Measurements from ENCODE around the gene TAOK1. TPM values are rescaled to one million over a fixed set of nuclear protein-coding genes. Genes with fewer than 3 reads are reported as not detected.

Gene TAOK1
- total RNA-seq, 2 donors from 2014 or later, result 47.2 to 59.1 TPM

DNA sequence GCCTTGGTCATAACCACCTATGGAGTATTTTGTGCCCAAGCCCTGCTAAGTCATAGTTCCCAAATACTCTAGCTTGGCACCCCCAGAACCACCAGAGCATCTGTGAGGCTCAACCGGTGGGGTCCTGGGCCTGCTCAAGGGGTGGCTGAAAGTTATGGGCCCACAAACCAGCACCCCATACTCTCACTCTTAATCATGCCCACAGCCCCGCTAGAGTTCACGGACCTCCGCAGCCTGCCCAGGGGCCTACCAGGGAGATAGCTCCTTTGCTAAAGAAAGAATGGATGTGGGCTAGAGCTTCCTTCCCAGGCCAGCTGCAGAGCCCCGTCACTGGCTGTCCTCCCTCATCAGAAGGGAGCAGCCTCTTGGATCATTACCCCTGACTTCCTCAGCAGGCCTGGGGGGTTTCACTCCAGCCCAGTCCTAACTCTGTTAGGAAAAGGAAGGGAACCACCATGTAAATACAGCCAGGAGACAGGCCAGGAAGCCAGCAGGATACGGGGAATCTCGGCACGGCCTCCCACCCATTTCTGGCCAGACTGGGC, 197.9 kb downstream of the TAOK1 start:
- DNase-seq, result no peak
- intact Hi-C loops (cut with DNase I), result no loop called here
- ATAC-seq, result no peak

DNA sequence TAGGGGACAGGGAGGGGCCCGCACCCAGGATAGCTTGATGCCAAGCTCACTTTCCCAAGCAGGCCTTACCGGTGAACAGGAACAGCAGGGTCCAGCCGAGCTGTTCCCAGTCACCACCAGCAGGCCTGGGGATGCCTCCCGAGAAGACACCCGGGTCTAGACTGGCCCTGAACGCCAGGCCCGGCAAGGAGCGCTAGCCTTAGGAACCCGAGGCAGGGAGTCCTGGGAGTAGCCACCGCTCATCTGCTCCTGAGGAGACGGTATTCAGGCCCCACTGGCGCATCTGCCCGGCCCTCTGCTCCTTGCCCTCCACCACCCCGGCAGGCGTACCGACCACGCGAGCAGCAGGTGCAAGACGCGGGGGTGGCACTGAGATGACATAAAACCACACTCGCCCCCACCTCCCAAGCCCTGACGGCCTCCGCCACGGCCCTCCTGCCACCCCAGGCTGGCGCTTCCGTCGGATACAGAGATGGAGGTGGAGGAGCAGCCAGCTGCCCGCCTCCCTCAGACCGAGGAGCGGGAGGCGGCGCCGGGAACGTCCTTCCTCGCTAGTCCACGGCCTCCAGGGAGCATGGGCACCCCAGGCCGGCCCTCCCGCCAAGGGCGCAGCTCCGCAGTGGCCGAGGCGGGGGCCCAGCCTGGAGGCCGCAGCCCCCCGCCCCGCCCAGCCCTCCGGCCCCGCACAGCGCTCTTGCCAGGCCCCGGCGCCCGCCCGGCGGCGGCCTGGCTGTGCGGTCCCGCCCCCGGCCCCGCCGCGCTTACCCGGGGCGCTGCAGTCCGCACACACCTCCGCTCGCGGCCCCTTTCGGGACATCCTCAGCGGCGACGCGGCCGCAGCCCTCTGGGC, 198.6 kb downstream of the TAOK1 start:
- DNase-seq (no peak), ATAC-seq (peak in 1 of 2 donors; percentile 6)
- intact Hi-C loops (cut with DNase I), result no loop called here

DNA sequence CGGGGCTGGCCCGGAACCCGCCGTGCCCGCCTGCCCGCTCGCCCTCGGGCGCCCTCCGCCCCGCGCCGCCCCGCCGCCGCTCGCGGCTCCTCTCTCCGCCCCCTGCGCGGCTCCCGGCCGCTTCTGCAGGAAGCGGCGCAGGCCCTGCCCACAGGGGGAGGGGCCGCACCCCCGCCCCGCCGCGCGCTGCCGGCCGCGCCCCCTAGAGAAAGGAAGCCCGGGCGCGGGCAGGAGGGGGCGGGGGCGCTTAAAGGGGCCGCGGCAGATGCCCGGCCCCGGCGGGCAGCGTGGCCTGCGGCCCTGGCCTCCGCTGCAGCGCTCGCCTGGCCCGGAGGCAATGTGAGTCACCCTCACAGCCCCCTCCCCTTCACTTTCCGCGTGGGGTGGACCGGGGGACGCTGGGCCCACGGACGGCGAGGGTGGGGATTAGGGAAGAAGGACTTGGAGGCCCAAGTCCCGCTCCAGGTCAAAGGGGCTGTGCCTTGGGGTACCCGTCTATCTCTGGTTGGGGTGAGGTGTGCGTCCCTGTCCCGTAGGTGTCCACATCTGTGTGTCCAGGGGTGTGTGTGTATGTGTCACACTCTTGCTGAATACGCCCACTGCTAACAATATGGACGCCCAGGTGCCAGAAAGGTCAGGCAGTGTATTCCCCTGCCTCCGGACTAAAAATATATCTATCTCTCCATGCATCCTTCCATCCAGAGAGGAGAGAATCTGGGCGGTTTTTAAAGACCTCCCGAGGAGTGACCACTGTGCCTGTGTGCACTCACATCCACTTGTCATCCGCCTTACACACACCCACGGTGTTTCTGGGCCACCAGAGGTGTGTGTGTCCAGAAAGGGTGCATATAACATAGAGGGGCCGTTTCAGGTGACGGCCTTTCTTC, 199.6 kb downstream of the TAOK1 start, which contains the start of gene GIT1:
TSS of gene GIT1 (minus strand) at position 125 of the 887 bp plus-strand sequence. CDS start 270 bp downstream, outside the sequence.
- ATAC-seq (peak; percentile 69 to 79), DNase-seq (peak; percentile 89)
- intact Hi-C loops (cut with DNase I), result no loop called here

DNA sequence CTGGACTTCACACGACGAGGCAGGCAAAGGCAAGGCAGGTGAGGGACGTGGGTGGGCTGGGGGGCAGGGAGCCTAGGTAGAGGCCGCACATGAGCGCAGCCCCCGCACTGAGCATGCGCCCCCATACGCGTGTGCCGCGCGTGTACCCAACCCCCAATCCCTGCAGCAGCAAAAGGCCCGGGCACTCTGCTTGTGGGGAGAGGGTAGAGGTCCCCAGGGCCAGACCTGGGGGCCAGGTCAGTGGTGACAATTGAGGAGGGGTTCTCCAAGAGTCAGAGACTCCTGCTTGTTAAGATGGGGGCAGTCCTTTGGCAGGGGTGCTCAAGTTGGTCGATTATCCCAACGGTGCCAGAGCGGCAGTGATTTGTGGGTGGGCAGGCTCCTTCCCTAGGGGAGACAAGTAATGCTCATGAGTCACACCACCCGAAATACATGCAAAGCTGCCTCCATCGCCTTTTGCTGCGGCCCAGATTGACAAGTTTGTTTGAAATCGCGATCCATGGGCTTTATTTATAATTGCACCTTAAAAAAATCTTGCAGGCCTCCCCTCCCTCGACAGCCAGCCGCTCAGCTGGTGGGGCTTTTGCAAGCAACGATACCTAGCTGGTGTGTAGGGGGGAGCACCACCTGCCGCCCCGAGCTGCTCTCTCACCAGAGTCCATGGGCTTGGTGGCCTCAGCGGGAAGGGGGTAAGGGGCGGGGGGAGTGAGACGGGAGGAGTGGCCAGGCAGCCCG, 200.4 kb downstream of the TAOK1 start:
- ATAC-seq (peak in 1 of 2 donors; percentile 5), DNase-seq (peak; percentile 46)
- intact Hi-C loops (cut with DNase I), result no loop called here

DNA sequence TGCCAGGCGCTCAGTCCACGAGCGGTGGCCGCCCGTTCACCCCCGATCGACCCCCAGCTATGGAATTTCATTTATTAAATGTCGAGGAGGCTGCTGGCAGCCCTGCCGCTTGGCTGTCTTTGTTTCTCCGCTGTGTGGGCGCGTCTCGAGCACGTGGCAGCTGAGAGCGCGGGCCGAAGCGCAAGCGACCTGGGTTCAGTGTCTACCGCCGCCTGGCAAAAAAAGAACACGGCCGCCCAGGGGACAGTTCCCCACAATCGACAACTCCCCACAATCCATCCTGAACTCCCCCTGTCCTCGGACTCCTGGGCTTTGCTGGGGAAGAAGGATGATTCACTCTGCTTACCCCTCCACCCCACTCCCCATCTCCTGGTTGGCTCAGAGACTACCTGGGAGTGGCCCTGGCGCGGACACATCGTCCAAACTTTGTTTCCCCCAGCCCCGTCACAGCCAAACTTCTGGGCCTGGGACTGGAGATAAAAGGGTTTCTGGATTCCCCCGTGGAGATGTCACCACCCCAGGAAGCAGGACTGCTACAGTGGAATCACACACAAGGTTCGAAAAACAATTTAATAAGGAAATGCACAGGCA, 201.1 kb downstream of the TAOK1 start:
- ATAC-seq (peak; percentile 0 to 53), DNase-seq (peak; percentile 61)
- intact Hi-C loops (cut with DNase I), result no loop called here

DNA sequence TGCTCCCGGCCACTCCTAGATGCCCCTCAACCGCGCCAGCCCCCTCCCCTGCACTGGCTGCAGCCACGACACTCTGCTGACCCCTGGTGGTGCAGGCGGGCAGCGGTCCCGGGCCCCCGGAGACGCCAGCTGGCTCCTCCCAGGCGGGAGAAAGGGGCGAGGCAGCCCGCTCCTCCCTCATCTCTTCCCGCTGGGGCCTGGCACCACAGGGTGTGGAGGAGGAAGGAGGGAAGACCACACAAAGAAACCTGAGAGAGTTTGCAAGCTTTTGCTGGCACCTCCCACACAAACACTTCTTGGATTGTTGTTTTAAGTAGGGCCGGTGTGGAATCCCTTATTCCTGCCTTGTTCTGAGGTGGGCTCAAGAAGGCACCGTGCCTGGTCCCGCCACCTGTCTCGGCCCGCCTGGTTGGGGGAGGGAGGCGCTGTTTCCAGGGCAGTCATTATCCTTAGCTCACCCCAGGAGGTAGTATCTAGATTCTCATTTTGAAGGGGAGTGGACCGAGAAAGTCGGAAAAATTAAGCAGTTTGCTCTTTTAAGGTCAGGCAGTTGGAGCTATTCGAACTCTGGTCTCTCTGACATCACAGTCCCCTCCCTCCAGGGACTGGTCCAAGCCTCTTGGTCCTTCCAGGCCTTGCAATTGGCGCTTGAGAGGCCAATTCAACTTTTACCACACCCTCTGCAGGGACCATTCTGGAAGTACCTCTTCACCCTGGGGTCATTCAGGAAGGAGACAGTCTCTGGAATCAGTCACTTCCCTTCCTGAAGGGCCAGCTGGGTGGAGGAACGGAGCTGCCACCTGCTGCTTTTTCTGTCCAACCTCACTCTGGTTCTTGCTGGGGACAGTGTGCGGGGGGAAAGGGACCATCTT, 201.8 kb downstream of the TAOK1 start:
- ATAC-seq (peak; percentile 74 to 76), DNase-seq (peak; percentile 91)
- intact Hi-C loops (cut with DNase I), result no loop called here

DNA sequence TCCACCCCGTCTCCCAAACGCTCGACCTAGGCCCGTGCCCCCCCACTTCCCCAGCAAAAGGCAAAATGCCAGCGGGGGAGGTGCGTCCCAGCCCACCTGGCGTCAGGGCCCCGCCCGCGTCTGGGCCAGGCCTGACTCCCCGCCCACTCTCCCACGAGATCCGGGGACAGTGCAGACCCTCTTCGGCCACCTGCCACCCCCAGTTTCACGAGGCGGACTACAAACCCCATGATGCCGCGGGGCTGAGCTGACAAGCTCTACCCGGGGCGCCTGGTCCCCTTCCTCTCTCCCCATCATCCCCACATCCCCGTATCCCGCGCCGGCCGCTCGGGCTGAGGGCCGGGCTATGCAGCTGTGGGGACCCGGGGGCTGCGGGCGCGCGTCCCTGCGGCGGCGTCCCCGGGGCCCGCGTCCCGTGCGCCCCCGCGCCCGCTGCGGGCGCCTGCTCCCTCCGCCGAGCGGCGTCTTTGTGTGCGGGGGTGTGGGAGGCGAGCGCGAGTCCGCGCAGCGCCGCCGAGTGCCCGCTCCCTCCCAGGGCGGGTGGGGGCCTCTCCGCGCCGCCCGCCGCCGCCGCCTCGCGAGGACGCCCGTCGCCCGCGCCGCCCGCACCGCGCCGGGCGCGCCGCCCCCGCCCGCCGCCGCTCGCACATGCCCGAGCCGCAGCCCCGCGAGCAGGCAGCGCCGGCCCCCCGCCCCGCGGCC, 202.8 kb downstream of the TAOK1 start, which contains the start of gene ANKRD13B:
TSS of gene ANKRD13B (plus strand) at position 283 of the 702 bp plus-strand sequence. CDS start 490 bp downstream, outside the sequence.
- DNase-seq, result peak; percentile 57
- intact Hi-C loops (cut with DNase I), result no loop called here
- peak in 1 of 2 donors; percentile 1 for ATAC-seq

DNA sequence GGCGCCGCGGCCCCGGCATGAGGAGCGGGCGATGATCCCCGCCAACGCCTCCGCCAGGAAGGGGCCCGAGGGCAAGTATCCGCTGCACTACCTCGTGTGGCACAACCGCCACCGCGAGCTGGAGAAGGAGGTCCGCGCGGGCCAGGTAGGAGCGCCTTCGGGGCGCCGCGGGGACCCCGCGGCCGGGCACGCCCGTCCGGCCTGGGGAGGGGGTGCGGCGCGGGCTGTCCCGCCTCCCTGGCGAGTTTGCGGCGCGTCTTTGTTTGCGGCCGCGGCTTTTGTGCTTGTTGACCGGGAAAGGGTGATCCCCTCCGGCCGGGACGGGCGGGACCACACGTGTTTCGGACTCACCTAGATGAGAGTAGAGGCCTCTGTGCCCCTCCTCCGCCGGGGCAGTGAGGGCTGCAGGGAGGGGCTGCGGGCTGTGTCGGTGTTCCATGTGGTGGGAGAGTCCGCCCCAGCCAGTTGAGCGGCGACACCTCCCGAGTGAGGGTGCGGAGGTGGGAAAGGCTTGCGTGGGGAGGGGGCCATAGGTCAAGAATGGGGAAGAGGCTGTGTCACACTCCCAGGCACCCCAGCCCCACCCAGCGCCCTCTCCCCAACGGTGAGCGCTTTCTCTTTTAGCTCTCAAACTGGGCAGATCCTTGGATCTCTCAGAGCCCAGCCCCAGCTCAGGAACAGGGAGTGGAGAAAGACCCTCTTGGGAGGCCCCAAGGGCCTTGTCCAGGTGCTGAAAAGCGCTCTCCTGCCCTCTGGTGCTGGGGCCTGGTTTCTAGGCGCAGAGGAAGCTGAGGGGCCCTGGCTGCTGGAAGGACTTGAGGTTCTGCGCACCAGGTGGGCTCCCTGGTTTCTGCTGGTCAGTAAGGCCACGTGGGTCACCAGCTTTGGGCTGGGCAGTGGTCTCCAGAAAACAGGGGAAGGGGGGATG, 203.7 kb downstream of the TAOK1 start:
- ATAC-seq (no peak), DNase-seq (peak; percentile 31)
- intact Hi-C loops (cut with DNase I), result no loop called here

DNA sequence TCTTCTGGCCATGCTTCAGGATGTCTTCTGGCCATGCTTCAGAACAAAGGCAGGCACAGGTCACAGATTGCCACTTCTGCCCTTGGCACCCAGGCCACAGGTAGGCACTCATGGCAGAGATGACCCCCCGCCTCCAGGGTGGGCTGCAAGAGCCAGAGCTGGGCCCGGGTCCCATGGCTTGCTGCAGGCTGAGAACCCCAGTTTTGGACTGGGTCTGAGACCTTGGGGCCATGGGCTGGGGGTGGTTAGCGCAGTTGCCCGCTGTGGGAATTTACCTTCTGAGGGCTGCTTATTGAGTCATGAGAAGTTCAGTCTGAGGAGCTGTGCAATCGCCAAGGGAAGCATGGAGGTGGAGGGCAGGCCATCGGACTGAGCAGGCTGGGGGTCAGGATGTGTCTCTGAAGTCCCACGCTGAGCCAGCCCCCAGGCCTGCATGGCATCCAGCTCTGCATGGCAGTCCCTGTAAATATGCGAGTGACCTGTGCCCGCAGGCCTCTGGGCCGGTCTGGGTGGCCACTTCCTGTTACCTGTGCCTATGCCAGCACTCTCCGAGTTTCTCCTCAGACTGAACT, 204.4 kb downstream of the TAOK1 start:
- intact Hi-C loops (cut with DNase I), result no loop called here
- DNase-seq, result no peak
- no peak for ATAC-seq

DNA sequence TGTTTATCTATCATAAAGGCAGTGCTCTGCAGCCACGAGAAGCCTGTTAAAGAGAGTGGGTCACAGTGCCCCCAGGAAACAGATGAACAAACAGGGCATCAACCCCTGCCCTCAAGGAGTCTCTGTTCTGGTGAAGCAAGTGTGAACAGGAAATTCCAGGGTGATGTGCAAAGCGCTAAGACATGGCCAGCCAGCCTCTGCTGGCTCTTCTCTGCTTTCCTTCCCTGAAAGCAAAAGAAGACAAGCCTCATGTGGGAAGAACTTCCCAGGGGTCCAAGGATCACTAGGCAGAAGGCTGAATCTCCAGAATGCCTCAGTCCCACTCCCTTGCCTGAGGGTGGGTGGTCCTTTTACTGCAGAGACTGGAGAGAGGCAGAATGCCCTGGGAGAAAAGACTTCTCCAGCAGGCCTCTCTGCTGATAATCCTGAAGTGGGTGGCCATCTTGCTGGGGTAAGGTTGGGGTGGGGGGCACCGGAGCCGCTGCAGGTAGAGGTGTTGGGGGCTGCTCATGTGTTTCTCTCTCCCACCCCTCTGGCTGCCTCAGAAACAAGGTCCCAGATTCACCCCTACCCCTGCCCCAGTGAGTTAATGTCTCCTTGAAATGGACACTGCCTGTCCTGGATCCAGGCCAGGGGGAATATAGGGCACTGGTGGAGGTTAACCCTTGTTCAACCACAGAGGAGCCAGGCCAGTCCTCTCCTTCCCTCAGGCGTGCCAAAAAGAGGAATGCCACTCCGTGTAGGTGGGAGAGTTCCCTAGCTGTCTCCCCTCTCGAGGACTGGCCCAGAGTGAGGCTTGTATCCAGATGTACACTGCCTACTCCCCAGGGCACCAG, 205.2 kb downstream of the TAOK1 start:
- intact Hi-C loops (cut with DNase I), result no loop called here
- no peak for ATAC-seq
- DNase-seq, result no peak

DNA sequence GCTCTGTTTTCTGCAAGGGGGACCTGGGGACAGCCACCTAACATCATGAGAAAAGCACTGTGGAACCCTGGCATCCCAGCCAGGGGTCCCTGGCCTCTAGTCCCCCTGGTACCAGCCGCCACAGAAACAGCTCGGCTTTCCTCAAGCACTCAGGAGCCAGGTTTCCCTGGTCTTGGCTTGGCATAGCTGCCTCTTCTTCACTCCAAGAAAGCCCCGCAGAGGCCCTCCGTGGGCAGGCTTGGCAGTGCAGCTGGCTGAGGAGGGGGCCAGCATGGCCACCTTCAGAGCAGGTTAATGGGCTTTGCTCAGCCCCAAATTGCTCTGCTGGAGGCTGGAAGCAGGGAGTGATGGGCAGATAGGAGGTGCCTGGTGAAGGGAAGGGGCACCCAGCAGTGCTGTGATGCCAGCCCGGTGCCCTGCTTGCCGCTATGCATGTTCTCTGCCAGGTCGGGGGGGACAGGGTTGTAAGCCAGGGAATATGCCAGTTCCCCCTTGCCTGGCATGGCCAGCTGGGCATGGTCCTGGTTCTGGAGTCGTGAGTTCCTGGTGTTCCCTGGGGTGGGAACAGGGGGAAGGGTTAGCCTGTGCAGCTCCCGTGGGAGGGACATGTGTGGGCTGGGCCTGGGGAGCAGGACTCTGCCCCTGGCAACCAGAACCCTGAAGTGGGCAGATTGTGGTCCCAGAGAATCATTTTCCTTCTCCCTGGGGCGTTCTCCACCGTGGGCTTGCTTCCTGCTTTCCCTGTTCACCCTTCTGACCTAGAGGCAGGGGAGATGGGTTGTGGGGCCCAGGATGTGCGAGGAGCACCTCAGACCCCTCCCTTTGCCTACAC, 206.0 kb downstream of the TAOK1 start:
- no peak for ATAC-seq
- DNase-seq, result no peak
- intact Hi-C loops (cut with DNase I), result no loop called here

DNA sequence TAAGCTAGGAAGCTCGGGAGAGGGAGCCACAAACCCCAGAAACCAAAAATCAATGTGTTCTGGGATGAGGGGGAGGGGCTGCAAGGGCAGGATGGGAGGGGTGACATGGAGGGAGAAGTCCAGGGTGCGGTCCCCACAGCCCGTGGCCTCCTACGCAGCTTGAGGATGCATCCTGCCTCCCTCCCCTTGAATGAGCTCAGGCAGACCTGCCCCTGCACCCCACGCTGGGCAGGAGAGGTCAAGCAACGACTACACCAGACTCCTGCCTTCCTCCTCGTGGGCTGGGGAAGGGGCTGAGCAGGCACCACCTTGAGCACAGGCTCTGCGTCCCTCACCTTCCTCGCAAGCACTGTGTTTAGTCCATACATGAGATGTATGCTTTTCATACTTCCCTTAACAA, 206.6 kb downstream of the TAOK1 start:
- ATAC-seq (peak in 1 of 2 donors; percentile 19), DNase-seq (peak; percentile 33)
- intact Hi-C loops (cut with DNase I), result no loop called here

DNA sequence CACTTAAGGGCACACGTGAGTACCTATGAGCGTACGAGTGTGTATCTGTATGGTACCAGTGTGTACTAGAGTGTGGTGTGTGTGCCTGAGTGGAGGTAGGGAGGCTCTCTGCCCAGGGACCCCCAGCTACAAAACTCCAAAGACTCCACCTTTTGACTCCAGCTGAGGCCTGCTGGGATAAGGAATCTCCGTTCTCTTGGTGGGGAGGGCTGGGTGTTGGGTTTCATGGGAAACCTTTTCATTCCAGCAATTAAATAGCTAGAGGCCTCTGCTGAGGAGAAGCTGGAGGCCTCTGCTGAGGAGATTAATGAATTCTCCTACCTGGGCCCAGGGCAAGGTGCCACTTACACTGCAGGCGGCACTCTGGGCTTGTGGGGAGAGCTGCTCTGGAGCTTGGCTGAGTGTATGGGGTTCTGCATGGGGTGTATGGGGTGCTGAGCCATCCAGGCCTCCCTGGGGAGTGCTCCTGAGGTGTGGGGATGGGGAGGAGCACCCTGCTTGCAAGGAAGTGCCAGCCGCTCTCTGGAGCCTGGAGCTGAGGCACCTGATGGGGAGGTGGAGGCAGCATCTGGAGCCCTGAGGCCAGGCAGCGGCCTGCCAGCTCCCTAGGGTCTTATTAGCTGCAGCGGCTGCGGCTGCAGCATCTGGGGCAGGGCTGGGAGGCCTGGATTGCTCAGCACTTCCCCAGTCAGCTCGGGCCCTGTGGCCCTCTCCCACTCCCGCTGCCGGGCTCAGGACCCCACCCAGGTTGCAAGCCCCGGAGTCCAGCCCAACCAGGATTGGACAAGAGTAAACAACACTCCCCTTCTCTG, 207.4 kb downstream of the TAOK1 start:
- intact Hi-C loops (cut with DNase I), result no loop called here
- ATAC-seq (no peak), DNase-seq (no peak)

Measured in left cardiac atrium (tissue), 4 donors.